HTR-8/SVneo (cell line): ENCODE measurements around the gene ZNF101.
A peak's percentile ranks its signal among the peaks of the same experiment; 100 is the strongest.
"Not testable (repeated sequence)": the region's sequence is repeated elsewhere in the genome, so short reads cannot be mapped to it uniquely, and the experiment has no call there.

Source experiments
- DNase-seq: peaks from one replicate; pipeline ENCODE4 v3.0.0; 2011; ENCODE audit warnings: low spot score, mixed read lengths; ENCODE audit not compliant: insufficient read length
- FAIRE-seq: peaks from 2 replicates; lab custom pipeline; 2011; peaks lifted over from hg19 to GRCh38; lab: Jason Lieb, UNC

ZNF101 gene

DNA sequence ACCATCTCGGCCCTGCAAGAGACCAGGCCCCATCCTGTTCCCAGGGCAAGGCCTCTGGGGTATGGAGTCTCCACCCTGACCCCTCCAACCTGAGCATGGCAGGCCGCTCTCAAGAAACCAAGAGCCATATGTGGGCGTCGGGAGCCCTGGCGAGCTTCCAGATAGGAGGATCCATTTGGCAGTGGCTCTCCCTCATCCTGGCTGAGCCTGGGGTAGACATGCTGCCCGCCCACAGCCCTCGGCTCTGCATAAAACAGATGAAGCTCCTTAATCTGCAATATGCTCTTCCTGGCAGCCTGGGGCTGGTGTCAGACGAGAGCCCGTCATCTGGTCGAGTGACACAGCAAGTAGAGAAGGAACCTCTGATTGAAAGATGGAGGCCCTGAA lies 11.2 kb upstream of the ZNF101 start:
- DNase-seq (no peak), FAIRE-seq (no peak)

DNA sequence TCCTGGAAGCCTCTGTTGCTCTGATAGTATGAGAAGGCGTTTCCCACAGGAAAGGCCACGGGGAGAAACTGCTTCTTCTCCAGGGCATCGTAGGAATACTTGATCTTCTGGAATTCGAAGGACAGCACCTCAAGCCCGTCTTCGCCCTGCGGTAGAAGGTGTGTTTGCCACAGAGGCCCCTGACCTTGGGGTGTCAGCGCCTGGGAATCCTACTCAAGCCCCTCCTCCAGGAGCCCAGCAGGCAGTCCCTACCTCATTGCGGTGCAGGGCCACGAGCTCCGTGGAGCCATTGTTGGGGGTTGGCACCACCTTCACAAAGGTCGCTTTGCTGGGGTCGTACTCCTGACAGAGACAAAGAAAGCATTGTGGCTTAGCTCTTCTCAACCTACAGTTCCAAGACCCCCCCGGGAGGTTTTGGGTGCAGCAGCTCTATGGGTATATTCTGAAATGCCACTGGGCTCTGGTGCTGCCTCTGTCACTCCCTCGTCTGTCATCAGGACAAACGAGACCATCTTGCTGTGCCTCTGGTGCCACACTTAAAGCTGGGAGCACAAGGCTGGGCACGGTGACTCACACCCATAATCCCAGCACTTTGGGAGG lies 8.9 kb upstream of the ZNF101 start:
- FAIRE-seq, result no peak
- no peak for DNase-seq

DNA sequence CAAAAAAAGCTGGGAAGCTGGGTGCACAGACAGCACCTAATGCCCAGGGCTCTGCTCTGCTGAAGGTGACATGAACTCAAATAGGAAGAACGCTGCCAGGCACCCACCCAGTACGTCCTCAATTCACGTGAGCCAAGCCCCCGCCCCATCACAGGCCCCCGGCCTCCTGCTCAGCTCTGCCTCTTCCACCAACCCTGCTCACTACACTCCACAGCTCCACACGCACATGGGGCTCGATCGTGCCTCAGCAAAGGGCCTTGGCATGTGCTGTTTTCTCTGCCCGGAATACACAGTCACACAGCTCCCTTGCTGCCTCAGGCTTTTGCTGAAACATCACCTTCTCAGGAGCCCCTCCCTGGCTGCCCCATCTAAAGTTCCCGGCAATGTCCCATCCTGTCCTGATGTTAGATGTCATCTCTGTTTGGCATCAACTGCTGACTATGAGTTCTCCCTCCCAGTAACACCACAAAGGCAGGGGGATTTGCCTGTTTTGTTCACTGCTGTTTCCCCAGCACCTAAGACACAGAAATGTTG lies 7.4 kb upstream of the ZNF101 start:
- FAIRE-seq (no peak), DNase-seq (no peak)

DNA sequence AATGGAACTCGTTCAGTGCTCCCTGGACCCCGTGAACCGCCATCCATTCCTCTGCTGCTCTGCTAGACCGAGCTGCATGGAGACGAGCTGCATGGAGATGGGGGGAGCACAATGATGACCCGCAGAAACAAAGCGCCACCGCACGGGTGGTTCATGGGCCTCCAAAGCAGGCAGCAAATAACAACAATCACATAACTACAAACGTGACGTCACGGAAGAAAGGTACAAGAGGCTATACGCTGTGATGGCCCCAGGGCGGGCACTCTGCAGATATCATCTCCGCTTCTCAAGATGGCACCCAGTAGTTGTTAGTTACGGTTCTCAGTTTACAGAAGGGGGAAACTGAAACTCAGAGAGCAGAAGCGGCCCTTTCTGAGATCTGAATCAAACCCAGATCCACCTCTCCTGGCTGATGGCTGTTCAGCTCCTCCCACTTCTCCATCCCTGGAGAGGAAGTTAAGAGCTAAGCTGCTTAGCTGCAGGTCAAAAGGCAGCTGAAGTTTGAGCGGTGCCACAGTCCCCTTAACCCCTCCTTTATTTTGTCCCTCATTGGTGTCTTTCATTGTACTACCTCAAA lies 6.9 kb upstream of the ZNF101 start:
- no peak for DNase-seq
- FAIRE-seq, result no peak

DNA sequence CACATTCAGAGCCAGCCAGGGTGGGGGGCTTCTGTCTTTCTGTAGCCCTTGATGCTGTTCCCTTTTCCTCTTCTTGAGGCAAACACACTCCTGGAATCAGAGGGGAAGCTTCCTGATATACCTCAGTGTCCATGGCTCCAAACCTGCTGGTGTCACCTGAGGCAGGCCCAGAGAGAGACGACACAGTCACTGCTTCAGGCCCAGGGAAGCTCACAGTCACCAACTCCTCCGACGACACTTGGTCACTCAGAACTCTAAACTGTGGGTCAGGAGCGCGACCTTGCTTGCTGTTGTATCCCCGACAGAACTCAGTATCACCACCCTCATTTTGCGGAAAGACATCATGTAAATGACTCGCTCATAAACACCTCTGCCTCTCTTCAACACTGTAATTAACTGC lies 6.3 kb upstream of the ZNF101 start:
- no peak for FAIRE-seq
- DNase-seq, result no peak

DNA sequence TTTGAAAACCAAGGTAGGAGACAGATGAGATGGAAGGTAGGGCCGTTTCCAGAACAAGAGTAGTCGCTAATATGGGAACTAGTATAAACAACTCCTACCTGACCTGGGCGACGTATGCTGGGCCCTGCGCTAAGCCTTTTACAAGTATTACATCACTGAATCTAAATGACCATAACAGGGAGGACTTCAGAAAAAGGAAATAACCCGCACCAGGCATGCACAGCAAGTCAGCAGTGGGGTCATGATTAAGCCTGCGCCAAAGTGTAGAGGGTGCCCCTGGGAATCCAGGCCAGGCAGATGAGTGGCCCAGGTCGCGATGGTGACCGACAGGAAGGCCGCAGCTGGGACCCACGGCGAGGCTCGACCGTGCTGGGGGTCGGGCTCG lies 5.8 kb upstream of the ZNF101 start:
- FAIRE-seq (no peak), DNase-seq (no peak)

DNA sequence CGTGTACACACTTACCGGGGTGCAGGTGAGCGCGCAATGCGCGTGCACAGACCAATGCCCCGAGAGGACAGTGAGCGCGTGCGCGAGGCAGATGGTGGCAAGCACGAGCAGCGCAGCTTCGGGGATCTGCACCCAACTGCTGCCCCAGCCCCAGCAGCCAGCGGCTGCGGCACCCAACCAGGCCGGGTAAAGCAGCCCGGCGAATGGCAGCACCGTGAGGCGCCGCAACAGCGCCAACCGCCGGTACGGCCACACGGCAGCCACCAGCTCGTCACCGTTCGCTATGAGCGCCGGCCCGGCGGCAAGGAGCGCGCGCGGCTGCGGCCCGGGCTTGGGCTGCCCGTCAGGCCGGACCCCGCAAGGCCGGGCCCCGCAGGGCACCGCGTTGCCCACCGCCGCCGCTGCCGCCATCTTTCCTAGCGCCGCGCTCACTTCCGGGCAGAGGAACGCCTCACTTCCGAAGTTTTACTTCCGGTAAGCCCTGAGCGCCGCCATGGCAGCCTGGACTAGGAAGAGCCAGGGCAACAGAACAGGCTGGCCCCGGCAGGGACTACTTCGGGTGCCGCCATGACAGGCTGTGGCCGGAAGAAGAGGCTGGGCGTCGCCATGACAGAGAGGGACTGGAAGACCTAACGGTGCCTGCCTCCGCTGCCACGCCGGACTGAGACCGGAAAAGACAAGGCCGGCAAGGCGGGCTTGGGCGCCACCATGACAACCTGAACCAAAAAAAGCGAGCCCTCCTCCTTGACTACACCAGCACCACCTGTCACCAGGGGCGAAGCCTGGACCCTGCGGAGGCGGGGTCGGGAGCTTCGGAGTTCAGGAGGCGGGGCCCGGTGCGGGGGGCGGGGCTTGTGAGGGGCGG lies 5.2 kb upstream of the ZNF101 start, which contains the start of gene ATP13A1:
Gene ATP13A1, minus strand, starts transcription at position 421 of the 865 bp plus-strand sequence. Its CDS starts 10 bp downstream, at position 411.
- peak; percentile 94 for FAIRE-seq
- peak; percentile 90 for DNase-seq

DNA sequence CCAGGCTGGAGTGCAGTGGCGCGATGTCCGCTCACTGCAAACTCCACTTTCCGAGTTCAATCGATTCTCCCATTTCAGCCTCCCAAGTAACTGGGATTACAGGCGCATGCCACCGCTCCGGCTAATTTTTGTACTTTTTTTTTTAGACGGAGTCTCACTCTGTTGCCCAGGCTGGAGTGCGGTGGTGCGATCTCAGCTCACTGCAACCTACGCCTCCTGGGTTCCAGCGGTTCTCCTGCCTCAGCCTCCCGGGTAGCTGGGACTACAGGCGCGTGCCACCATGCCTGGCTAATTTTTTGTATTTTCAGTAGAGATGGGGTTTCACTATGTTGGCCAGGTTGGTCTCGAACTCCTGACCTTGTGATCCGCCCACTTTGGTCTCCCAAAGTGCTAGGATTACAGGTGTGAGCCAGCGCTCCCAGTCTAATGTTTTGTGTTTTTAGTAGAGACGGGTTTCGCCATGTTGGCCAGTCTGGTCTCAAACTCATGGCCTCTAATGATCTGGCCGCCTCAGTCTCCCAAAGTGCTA lies 3.2 kb upstream of the ZNF101 start:
- not testable (repeated sequence) for FAIRE-seq, DNase-seq

DNA sequence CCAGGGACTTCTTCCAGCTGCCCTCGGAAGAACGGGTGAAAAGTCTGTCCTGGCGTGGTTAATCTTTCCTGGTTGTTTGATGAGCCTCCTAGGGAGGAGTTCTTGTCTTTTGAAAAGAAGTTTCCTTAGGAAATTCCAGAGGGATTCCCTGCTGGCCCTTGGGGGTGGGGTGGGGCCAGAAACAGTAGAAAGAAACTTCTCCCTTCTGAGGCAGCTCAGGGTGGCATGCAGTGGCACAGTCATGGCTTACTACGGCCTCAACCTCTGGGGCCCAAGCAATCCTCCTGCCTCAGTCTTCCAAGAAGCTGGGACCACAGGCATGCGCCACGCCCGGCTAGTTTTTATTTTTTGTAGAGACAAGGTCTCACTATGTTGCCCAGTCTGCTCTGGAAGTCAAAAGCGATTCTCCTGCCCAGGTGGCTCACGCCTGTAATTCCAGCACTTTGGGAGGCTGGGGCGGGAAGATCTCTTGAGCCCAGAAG lies 1.5 kb downstream of the ZNF101 start:
- DNase-seq (no peak), FAIRE-seq (no peak)

DNA sequence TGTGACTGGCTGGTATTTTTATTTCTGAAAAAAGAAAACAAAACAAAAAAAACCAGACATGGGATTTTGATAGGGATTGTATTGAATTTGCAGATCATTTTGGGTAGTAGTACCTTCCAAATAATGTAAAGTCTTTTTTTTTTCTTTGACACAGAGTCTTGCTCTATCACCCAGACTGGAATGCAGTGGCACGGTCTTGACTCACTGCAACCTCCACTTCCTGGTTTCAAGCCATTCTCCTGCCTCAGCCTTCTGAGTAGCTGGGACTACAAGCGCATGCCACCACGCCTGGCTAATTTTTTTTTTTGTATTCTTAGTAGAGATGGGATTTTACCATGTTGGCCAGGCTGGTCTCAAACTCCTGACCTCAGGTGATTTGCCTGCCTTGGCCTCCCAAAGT lies 4.2 kb downstream of the ZNF101 start:
- FAIRE-seq (no peak), DNase-seq (no peak)

DNA sequence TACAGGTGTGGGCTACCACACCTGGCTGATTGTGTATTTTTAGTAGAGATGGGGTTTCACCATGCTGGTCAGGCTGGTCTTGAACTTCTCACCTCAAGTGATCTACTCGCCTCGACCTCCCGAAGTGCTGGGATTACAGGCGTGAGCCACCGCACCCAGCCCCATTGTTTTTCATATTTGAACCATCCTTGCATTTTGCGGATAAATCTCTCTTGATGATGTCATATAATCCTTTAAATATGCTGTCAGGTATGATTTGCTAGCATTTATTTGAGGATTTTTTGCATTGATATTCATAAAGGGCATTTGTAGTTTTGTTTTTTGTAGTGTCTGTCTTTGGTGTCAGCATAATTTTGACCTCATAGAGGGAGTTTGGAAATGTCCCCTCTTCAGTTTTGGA lies 5.7 kb downstream of the ZNF101 start:
- FAIRE-seq, result no peak
- no peak for DNase-seq

DNA sequence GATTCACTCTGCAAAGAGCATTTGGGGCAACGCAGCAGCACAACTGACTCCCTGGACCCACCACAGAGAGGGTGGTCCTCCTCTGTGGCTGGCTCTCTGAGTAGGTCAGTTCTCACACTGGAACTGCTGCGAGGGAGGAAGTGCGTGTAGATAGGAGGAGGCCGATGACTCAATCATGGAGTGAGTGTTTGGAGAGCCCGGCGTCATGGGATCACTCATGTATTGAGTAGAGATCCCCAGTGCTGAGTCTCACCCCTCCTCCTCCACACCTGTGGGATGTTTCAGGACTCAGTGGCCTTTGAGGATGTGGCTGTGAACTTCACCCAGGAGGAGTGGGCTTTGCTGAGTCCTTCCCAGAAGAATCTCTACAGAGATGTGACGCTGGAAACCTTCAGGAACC lies 8.9 kb downstream of the ZNF101 start:
- FAIRE-seq (no peak), DNase-seq (no peak)

DNA sequence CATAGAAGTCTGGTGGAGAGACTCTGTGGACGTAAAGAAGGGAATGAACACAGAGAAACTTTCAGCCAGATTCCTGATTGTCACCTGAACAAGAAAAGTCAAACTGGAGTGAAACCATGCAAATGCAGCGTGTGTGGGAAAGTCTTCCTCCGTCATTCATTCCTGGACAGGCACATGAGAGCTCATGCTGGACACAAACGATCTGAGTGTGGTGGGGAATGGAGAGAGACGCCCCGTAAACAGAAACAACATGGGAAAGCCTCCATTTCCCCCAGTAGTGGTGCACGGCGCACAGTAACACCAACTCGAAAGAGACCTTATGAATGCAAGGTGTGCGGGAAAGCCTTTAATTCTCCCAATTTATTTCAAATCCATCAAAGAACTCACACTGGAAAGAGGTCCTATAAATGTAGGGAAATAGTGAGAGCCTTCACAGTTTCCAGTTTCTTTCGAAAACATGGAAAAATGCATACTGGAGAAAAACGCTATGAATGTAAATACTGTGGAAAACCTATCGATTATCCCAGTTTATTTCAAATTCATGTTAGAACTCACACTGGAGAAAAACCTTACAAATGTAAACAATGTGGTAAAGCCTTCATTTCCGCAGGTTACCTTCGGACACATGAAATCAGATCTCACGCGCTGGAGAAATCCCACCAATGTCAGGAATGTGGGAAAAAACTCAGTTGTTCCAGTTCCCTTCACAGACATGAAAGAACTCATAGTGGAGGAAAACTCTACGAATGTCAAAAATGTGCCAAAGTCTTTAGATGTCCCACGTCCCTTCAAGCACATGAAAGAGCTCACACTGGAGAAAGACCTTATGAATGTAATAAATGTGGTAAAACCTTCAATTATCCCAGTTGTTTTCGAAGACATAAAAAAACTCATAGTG lies 10.8 kb downstream of the ZNF101 start:
- DNase-seq, result no peak
- no peak for FAIRE-seq

DNA sequence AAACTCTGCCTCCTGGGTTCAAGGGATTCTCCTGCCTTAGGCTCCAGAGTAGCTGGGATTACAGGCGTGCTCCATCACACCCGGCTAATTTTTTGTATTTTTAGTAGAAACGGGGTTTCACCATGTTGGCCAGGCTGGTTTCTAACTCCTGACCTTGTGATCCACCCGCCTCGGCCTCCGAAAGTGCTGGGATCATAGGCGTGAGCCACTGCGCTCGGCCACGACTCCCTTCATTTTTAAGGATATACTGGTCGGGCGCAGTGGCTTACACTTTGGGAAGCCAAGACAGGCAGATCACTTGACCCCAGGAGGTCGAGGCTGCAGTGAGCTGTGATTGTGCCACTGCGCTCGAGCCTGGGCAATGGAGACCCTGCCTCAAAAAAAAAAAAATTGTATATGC lies 17.5 kb downstream of the ZNF101 start:
- DNase-seq, FAIRE-seq: not testable (repeated sequence)

DNA sequence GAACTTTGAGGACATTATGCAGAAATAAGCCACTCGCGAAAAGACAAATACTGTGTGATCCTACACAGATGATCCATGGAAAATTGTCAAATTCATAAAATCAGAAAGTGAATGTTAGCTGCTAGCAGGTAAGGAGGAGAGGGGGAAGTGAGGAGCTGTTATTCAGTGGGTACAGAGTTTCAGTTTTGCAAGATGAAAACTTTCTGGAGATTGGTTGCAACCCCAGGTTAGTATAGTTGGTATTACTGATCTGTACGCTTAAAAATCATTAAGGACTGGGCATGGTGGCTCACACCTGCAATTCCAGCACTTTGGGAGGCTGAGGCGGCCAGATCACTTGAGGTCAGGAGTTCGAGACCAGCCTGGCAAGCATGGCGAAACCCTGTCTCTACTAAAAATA lies 17.9 kb downstream of the ZNF101 start:
- FAIRE-seq (no peak), DNase-seq (no peak)

DNA sequence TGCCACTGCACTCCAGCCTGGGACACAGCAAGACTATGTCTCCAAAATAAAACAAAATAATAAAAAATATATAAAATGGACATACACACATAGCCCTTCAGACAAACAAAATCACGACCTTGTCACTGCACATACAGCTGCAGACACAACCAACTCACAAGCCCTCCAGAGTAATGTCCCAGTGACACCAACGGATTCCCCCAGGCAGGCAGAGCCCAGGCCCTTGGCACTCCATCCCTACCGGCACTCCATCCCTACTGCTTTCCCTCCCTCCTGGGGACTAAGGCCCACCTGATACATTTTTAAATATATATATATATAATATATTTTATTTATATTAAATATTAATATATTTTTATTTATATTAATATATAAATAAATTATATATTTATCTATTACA lies 18.5 kb downstream of the ZNF101 start:
- no peak for FAIRE-seq

DNA sequence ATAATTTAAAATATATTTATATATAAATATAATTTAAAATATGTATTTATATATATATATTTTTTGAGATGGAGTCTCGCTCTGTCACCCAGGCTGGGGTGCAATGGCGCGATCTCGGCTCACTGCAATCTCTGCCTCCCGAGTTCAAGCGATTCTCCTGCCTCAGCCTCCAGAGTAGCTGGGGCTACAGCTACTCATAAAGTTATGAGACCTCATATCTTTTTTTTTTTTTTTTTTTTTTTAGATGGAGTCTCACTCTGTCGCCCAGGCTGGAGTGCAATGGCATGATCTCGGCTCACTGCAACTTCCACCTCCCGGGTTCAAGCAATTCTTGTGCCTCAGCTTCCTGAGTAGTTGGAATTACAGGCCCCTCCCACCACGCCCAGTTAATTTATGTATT lies 20.4 kb downstream of the ZNF101 start:
- FAIRE-seq, DNase-seq: not testable (repeated sequence)

More for the DNA sequence above, 18.5 kb downstream of the ZNF101 start:
- DNase-seq, result no peak

DNA sequence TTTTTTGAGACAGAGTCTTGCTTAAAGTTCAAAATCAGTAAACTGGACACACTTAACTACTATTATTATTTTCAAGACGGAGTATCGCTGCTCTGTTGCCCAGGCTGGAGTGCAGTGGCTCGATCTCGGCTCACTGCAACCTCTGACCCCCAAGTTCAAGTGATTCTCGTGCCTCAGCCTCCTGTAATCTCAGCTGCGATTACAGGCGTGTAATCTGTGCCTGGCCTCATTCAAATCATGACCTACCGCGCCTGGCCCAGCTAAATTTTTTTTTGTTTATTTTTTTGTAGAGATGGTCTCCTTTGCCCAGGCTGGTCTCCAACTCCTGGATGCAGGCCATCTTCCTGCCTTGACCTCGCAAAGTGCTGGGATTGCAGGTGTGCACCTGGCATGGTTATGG lies 23.0 kb downstream of the ZNF101 start:
- FAIRE-seq, result no peak

DNA sequence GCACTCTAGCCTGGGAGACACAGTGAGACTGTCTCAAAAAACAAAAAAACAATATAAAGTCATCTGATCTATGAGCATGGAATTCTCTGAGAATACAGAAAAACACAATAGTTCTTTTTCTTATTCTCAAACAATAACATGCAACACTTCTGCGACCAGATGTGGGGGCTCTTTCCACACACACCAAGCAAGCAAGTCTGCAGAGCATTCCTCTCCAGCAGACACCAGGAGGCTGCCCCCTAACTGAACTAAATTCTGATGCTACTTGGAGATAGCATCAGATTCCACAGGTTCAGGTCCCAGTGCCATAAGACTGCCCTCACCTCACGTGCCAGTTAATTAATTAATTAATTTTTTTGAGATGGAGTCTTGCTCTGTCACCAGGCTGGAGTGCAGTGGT lies 27.7 kb downstream of the ZNF101 start:
- FAIRE-seq, result no peak

More for the DNA sequence above, 23.0 kb downstream of the ZNF101 start:
- no peak for DNase-seq

DNA sequence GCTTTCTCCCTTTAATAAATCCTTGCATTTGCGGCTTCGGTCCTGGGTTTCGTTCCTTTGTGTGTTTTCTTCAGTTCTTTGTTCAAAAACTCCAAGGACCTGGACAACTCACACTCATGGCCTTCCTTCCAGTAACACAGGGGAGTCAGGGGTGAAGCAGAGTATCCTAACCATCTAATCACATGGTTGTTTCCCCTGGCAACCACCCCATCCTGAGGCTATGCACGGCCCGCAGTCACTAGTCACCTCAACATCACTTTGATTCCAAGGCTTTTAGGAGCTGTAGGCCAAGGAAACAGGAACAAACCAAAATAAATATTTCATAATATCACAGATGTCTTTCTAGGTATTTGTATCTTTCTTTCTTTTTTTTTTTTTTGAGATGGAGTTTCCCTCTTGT lies 28.9 kb downstream of the ZNF101 start:
- DNase-seq (no peak), FAIRE-seq (no peak)

More for the DNA sequence above, 27.7 kb downstream of the ZNF101 start:
- no peak for DNase-seq
